ENCODE results near the gene LRRC19. TPM values are rescaled to one million over a fixed set of nuclear protein-coding genes. Genes with fewer than 3 reads are reported as not detected.

The LRRC19 gene
- total RNA-seq (under 1 TPM in 1 of 2 donors, not detected in 1; 0.28 TPM), polyA plus RNA-seq (under 1 TPM in 1 of 2 donors, not detected in 1; 0.02 TPM)
- long read RNA-seq, donor 1, result 0 reads
- long read RNA-seq, donor 2, result 0 reads
- long read RNA-seq, donor 3, partial matches to known transcripts, result 16 of 16 reads
- long read RNA-seq, donor 3, other reads (novel, unspliced or antisense), result 0 of 16 reads
- long read RNA-seq, donor 4, result 0 reads
- long read RNA-seq, donor 5, result 0 reads

- no peaks in the 10 kb centered on the region for H3K9me3 ChIP-seq (ENCODE audit: control insufficient read depth in 4 of 4, insufficient read depth in 3 of 4, low read length in 3 of 4)
- H3K27ac ChIP-seq (ENCODE audit: low read depth in 1 of 2, low read length in 1 of 2), result no peak within 1 kb of the TSS
- no peaks in the 10 kb centered on the region for H3K4me1 ChIP-seq (ENCODE audit: control insufficient read depth in 5 of 5, insufficient read depth in 5 of 5, low read length in 5 of 5)
- peaks cover 0 to 2% (median under 1%) of the 10 kb centered on the region in 4 donors for H3K36me3 ChIP-seq (ENCODE audit: control insufficient read depth in 4 of 4, insufficient read depth in 4 of 4, low read length in 4 of 4)
- no peaks in the 10 kb centered on the region for H3K27me3 ChIP-seq (ENCODE audit: control insufficient read depth in 3 of 3, insufficient read depth in 3 of 3, low read length in 2 of 3)
- 95 to 97% methylated on average over 3 of the region's 3 CpGs for WGBS, 2 donors
- ATAC-seq (ENCODE audit: insufficient read depth, low FRiP score) (no peak), DNase-seq (no peak)
- H3K4me3 ChIP-seq, result no peak within 1 kb of the TSS
- no peak within 1 kb of the TSS for H3K9ac ChIP-seq (ENCODE audit: insufficient read depth in 1 of 2, low read length in 2 of 2)
- no peak for TF ChIP-seq CTCF (IDR thresholded peaks at IDR 0.05; ENCODE audit: control extremely low read depth, extremely low read depth)
Measured at GRCh38 chr9:27005491-27005890, at the start of gene LRRC19. TSS of gene LRRC19 (minus strand) at chr9:27005672. CDS start at chr9:26999694, 5,978 bp downstream.

- Histone ChIP-seq H3K9me3 (ENCODE audit: control insufficient read depth in 4 of 4, insufficient read depth in 3 of 4, low read length in 3 of 4) (no peaks in the 10 kb centered on the region), H3K27me3 (ENCODE audit: control insufficient read depth in 3 of 3, insufficient read depth in 3 of 3, low read length in 2 of 3) (no peaks in the 10 kb centered on the region), H3K36me3 (ENCODE audit: control insufficient read depth in 4 of 4, insufficient read depth in 4 of 4, low read length in 4 of 4) (peaks cover 0 to 11% (median 0%) of the 10 kb centered on the region in 4 donors), H3K4me3 (no peak overlapping the region), H3K9ac (ENCODE audit: insufficient read depth in 1 of 2, low read length in 2 of 2) (no peak overlapping the region), H3K4me1 (ENCODE audit: control insufficient read depth in 5 of 5, insufficient read depth in 5 of 5, low read length in 5 of 5) (peaks cover 0 to 5% (median 0%) of the 10 kb centered on the region in 5 donors), H3K27ac (ENCODE audit: low read depth in 1 of 2, low read length in 1 of 2) (no peak overlapping the region)
- DNase-seq, result no peak
- TF ChIP-seq CTCF (IDR thresholded peaks at IDR 0.05; ENCODE audit: control extremely low read depth, extremely low read depth), result no peak
- no peak for ATAC-seq (ENCODE audit: insufficient read depth, low FRiP score)
Measured at GRCh38 chr9:27054841-27055240, 49.4 kb upstream of the LRRC19 start.

GRCh38 chr9:27054125-27054524, 48.7 kb upstream of the LRRC19 start:
- Histone ChIP-seq H3K27me3 (ENCODE audit: control insufficient read depth in 3 of 3, insufficient read depth in 3 of 3, low read length in 2 of 3) (no peaks in the 10 kb centered on the region), H3K4me1 (ENCODE audit: control insufficient read depth in 5 of 5, insufficient read depth in 5 of 5, low read length in 5 of 5) (peaks cover 0 to 5% (median 0%) of the 10 kb centered on the region in 5 donors), H3K27ac (ENCODE audit: low read depth in 1 of 2, low read length in 1 of 2) (no peak overlapping the region), H3K36me3 (ENCODE audit: control insufficient read depth in 4 of 4, insufficient read depth in 4 of 4, low read length in 4 of 4) (peaks cover 0 to 12% (median under 1%) of the 10 kb centered on the region in 4 donors), H3K4me3 (no peak overlapping the region), H3K9me3 (ENCODE audit: control insufficient read depth in 4 of 4, insufficient read depth in 3 of 4, low read length in 3 of 4) (no peaks in the 10 kb centered on the region), H3K9ac (ENCODE audit: insufficient read depth in 1 of 2, low read length in 2 of 2) (no peak overlapping the region)
- ATAC-seq (ENCODE audit: insufficient read depth, low FRiP score), result no peak
- no peak for DNase-seq
- 85 to 93% methylated on average over 1 of the region's 1 CpG for WGBS, 2 donors
- TF ChIP-seq CTCF (IDR thresholded peaks at IDR 0.05; ENCODE audit: control extremely low read depth, extremely low read depth), result no peak

All from lung (tissue), 16 donors.